Limb (tissue), 2 donors: Measurements from ENCODE around the gene RAB11FIP4.

Source experiments
- DNase-seq, 2 donors: peaks; one replicate each; pipeline ENCODE4 v3.0.0-alpha.2; 2016; ENCODE audit errors: extremely low spot score in 2 of 2

Gene RAB11FIP4

DNA sequence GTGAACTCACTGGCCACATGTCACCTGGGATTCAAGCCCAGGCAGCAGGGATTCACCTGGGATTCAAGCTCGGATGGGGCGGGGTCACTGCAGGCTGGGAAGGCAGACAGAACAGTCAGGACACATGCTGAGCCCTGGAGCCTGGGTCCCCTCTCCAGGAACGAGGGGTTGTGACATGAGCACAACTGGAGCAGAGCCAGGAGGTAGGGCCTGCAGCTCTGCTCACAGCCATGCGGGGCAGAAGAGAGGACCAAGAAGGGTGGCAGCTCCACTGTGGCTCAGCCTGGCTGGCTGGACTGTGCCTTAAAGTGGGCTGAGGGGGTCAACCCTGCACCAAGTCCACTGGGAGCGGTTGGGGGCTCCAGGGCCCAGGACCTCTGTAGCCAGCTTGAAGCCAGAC lies 150.1 kb downstream of the RAB11FIP4 start:
- DNase-seq, result no peak

DNA sequence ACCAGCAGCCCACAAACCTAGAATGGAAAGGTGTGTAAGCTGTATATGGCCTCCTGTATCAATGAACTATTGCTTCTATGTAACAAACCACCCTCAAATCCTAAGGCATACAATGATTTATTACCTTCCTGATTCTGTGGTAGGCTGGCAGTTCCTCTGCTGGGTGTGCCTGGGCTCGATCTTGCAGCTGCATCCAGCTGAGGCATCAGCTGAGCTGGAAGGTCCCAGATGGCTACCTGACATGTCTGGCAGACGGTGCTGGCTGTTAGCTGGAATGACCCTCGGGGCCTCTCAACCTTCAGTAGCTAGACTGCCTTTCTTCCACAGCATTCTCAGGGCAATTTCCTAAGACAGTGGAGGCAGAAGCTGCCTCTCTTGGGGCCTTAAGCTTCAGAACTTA lies 152.7 kb downstream of the RAB11FIP4 start:
- DNase-seq, result no peak

DNA sequence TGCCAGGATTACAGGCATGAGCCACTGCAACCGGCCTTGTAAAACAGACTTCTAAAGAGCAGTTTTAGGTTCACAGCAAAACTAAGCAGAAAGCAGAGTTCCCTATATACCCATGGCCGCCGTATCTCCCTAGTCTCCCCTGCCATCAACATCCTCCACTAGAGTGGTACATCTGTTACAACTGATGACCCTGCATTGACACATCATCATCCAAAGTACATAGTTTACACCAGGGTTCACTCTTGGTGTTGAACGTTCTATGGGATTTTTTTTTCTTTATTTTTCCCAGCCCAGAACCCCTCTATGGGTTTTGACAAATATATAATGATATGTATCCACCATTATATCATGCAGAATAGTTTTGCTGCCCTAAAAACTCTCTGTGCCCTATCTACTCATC lies 155.2 kb downstream of the RAB11FIP4 start:
- no peak for DNase-seq

DNA sequence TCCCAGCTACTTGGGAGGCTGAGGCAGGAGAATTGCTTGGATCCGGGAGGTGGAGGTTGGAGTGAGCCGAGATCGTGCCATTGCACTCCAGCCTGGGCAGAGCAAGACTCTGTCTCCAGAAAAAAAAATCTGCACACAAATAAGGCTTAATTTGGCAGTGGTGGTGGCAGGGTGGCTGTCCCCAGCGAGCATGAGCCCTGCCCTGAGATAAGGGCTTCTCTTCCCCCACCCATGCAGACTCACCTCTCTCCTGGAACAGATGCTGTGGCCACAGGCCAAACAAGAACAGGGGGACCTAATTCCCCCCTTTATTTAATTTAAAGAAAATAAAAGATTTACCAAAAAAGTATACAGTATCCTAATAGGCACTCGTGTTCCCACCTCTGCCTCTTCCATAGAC lies 157.2 kb downstream of the RAB11FIP4 start:
- no peak for DNase-seq

DNA sequence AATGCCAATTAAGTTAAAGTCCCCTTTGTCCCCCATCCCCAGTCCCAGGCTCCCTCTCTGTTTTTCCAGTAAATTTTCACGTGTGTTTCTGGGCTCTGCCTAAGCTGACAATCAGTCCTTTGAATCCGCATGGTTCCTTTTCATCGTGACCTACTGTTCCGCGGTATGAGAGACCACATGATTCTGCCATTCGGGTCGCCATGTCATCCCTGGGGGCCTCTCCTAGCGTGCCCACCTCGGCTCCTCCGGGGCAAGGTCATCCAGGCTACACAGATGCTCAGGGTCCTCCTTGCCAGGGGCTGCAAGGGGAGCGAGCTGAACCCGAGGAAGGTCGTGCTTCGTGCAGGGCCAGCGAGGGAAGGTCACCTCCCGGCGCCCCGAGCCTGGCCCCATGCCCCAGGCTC lies 157.6 kb downstream of the RAB11FIP4 start:
- DNase-seq, result no peak

DNA sequence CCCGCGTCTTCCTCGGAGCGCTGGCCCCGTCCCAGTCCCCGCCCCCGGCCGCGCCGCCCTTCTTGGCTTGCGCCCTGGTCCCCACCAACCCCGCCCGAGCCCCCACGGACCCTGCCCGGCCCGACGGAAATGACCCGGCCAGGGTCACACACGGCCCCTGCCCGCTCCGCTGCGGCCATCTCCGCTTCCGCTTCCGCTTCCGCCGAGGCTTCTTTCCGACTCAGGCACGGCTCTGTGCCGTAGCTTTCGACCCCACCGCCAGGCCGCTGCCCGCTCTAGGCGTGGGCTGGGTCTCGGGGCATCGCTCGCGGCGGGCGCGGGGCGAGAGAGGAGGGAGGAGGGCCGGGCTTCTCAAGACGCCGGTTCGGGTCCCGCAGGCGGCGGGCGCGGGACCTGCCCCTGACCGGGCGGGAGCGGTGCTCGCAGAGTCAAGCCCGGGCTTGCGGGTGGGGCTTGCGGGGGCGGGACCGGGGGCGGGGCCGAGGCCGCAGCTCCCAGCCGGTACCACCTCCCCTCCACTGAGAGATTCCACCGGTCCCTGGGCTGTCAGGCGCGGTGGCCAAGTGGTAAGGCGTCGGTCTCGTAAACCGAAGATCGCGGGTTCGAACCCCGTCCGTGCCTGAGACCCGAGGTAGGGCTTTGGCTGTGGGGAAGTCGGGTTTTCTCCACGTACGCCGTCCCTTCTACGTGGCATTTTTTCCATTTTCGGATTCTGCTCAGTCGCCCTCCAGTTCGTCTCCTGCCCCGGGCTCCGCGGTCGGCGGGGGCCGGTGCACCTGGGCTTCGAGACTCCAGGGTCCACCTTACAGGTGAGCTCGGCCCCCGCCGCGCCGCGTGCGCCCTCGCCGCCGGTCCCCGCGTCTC lies 158.3 kb downstream of the RAB11FIP4 start:
- peak; percentile 92 to 99 for DNase-seq

DNA sequence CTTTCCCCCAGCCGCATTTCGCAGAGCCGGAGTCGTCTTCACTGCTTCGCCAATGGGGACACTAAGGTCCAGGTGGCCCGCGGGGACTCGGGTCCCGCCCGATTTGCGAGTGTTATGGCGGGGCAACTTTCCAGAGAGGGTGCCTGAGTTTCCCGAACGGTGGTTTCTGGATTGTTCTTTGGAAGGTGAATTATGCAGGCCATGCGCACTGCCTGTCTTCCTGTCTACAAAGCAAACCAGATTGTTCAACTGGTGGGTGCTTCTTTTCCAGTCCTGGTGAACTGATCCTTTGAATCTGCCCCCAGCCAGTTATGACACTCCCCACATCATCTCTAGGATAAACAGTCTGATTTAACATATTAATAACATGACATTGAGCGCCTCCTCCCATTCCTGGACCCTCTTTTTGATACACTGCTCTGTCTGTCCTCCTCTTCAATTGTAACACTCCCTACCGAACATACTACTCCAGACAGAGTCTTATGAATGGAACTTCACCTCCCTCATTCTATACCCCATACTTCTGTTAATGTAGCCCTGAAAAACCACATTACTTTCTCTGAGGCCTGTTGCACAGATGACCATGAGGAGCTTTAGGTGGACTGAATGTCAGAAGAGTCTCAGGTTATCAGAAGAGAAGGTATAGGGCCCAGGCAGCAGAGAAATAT lies 159.0 kb downstream of the RAB11FIP4 start:
- DNase-seq, result no peak

DNA sequence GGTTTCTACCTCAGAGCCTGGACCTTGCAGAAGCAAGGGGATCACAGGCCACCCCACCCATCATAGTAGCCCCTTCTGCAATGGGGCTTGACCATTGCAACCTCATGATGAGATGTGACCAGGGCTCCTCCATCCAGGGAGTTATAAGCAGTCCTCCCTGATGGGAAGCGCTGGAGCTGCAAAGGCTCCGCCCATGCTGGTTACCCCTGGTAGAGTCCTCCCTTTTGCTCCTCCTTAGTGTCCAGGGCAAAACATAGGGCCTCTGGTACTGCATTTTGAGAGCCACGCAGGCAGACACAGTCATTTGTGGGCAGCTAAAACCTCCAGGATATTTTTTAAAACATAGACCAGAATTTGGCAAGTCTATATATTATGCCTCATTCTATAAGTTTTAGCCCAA lies 161.1 kb downstream of the RAB11FIP4 start:
- no peak for DNase-seq

DNA sequence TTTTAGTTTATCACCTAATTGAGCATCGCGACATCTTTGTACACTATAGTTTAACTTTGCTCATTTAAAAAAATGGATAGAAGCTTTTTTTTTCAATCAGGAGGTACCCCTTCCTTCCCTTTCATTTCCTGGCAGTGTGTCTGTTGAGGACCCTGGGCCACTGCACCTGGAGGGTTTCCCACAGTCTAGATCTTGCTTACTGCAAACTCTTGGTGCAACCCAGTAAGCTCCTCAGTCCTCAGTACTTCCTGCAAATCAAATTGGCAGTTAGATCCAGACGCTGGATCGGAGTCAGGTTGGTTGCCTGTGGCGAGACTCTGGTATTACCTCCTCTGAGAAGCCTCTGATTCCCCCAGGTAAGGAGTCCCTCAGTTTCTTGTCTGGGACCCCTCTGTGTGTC lies 162.0 kb downstream of the RAB11FIP4 start:
- DNase-seq, result no peak

DNA sequence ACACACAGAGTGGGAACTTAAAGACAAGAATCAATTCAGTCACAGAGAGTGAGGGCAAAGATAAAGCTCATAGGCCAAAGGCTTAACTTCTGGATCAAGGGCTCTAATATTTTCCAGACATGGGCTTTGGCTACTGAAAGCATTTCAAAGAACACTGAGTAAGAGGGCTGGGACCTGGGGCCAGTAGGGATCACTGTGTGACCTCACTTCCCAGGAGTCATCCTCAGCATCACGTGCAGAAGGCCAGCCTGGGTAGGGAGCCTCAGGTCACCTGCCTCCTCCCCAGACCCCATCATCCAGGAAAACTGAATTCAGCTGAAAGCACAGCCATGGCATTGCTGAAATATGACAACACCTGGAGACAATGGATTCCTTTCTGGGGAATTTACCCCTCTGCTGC lies 163.5 kb downstream of the RAB11FIP4 start:
- DNase-seq, result no peak

DNA sequence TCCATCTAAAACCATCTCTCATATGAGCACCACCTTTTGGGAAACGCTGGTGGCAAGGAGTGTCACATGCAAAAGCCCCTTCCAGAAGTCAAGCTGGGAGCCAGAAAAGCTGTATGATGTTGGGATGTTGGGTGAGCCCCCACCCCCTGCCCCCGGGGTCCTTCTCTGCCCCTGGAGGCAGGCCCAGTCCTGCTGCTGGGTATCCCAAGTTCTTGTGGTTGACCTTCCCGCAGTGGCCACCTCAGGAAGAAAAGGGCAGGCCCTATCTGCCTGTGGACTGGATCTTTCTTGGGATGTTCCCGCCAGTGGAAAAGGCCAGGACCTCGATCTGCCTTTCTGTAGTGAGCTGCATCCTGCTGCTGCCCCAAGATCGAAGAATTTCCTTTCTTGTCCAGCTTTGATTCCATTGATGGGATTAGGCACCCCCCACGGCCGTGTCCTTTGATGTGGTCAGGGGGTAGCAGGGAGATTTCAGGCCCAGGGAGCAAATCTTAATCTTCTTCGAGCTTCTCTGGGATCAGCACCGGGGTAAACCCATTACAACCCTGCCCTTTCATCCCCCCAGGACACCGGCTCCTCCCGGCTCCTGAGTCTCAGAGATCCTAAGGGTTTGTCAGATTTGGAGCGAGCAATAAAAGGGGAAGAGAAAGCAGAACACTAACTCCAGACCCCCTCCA lies 165.6 kb downstream of the RAB11FIP4 start:
- DNase-seq, result no peak

DNA sequence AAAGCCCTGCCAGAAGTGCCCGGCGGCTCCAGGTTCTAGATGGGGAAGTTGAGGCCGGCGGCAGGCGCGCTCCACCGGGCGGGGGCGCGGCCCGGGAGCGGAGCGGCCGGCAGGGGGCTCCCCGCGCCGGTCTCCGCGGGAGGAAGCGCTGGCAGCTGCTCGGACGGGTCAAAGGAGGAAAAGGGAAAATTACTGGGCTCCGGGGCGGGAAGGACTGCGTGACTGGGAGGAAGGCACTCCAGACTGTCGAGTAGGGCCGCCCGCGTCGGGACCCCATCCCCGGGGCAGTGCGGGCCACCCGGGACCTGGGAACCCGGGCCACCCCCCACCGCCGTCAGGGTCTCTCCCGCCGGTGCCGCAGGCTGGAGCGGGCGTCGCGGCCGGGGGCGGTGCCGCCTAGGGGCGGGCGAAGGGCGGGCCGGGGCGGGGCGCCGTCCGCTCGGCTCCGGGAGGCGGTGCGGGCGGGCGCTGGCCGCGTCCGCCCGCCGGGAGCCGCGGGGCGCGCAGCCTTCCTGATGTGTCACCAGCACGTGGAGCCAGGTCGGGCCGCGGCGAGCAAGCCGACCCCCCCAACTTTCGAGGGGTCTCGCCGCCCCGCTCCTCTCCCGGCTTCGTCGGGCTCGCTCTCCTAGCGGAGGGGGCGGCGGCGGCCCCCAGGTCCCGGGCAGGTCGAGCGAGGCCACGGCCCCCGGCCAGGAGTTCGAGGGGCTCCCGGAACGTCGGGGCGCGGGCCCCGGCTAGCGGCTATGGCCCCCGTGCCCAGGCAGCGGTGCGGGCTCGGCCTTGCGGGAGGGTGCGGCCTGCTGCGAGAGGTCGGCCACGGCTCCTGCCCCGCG lies 167.5 kb downstream of the RAB11FIP4 start:
- DNase-seq, result peak; percentile 79 to 83

DNA sequence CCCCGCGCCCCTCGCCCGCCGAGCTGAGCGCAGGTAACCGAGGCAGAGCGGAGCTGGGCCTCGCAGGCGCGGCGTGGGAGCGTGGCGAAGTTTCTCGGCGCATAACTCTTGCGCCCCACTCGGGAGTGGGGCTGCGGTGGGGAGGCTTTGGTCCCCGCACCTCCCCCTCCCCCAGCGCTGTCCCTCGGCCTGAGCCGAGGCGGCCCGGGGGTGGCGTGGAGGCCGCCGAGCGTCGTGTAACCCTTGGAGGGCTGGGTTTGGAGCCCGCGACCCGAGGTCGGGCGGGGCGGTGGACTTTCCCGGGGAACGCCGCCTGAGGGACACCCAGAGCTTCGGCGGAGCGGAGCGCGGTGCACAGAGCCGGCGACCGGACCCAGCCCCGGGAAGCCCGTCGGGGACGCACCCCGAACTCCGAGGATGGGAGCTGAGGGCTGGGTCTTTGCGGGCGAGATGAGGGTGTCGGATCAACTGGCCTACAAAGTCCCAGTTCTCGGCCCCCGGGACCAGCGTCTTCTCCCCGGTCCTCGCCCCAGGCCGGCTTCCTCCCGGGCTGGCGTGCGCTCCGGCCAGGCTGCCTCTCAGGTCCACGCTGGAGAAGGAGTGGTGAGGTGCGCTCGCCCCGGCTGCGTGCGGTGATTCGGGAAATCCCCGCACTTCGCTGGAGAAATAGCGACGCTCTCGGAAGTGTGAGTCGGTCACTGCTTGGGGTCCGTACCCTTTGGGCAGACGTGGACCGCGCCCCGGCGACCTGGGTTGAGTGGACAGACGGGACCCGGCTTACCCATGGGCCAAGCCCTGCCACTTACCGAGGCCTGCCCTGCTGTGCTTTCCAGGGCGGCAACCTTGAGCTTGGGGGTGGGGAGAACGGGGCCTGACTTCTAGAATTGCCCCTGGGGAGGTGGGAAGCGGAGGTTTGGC lies 168.4 kb downstream of the RAB11FIP4 start:
- no peak for DNase-seq

DNA sequence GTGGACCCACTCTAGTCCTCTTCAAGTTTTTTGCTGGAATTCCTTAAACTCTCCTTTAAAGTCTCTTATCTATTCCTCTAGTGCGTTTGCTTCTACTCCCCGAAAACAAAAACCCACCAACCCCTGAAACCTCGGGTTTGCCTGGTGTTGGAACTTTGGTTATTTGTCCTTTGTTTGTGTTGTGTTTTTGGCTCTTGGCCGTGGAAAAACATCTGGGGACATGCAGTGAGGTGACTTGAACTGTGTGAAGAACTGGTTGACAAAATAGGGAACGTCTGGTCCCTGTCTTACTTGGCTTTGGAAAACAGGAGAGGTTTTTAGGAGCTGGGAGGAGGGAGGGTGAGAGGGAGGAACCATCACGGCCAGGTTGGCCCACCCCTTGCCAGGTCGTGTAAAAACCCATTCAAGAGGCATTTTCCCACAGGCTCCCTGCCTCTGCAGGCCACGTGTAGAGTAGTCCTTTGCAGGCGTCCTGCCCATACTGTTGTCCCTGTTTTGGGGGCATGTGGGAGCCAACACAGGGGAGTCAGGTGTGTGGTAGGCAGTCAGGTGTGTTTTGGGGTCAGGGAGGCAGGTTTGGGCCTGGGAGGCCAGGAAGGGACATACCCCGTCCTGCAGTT lies 169.3 kb downstream of the RAB11FIP4 start:
- no peak for DNase-seq

DNA sequence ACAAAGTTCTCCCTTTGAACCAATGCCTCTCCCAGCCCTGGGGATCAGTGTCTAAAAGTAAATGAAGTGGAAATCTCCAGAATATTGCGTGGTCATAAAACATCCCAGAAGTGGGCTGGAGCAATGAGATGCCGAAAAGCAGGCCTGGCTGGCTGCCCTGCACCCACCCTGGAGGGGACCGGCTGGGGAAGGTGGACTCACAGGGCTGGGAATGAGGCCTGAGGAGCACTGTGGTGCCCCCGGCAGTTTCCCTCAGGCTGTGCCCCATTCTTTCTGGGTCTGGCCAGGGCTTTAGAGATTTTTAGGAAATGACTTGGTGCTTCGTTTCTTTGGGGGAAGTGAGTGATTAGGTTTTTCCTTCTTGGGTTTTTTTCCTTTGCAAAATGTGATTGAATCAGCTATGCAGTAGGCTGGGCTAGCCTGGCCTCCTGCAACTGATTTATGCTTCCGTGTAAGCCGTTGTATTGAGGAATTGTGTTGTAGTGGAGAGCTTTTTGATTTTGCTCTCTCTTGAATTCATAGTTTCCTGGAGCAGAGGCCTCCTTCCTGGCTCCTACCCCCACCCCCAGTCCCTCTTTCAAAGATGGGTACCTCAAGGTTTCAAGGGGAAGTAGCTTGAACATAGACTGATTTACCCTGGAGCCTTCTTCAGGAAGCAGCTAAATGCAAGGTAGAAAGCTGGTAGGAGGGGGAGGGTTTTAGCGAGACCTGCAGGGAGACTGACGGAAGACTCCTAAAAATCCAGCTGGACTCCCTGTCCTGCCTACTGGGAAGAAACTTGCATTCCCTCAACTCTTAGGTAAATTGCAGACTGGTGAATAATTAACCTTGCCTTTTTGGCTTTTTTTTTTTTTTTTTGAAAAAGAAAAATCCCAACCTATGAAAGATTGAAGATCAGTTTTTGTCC lies 170.2 kb downstream of the RAB11FIP4 start:
- no peak for DNase-seq

DNA sequence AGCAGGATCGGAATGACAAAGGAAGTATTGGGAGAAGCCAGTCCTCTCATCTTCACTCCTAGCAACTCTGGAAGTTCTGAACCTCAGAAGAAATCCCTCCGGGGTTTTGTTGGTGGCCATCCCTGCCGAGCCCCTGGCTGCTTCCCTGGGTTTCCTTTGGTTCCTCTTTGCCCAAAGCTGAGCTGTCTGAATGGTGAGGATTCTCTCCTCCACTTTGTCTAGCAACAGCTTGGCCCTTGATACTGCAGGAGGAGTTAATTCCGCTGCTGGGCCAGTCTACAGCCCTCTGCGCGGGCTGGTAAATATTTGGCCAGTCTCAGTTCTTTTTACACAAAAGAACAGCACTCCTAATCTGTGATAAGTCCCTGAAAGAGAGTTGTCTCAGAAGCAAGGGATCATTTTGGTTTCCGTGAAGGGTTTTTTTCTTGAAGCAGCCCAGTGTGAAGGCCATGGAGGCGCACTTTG lies 170.9 kb downstream of the RAB11FIP4 start:
- DNase-seq, result no peak

DNA sequence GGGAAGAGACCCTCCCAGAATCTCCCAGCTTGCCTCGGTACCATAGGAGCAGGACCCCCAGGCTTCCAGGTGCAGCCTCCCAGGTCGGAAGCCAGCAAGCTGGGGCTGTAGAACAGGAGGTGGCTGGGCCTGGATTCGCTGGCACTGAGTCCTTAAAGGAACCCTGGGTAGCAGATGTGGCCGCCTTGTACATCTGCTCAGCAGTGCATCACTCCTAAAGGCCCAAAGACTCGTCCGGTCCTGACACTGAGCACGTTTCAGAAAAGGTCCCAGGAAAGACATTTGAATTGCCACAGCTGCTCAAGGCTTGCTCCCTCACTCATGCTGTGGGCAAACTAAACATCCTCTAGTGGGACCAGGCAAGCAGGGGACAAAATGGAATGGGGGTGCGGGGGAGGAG lies 172.8 kb downstream of the RAB11FIP4 start:
- no peak for DNase-seq

DNA sequence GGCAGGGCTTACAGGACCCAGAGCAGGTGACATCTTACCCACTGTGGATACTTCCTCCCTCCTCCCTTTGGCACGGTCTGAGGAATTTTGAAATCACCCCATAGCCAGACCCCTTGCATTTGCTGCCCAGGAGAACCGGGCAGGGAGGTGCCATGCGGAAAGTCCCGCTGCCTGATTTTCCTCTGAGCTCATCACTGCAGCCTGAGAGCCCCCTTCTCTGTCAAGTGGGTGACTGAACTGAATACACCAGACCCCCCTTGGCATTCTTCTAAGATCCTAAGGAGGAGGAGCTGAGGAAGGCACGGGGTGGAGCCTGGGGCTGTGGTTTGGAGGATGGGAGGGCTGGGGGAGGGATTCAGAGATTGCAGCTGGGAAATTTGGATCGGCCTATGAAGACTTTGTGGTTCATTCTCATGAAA lies 173.4 kb downstream of the RAB11FIP4 start:
- DNase-seq, result peak in 1 of 2 donors; percentile 18

DNA sequence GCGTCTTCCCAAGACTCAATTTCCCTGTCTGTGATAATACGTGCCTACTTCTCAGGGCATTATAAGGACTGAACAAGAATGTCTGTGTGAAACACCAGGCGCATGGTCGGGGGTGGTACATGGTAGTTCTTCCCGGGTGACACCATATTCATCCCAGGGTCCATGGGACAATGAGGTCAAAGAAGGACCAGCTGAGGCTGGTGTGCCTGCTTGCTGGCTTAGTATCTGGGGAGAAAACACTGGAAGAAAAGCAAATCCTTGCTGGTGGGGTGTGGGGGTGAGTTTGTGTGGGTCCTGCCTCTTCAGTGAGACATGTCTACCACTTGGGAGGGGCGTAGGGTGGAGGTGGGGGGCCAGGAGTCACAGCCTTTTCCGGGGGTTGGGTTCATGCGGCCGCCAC lies 174.2 kb downstream of the RAB11FIP4 start:
- DNase-seq, result no peak
